Measurements from ENCODE around the gene ADAMTSL3.
"Not testable (repeated sequence)": the region's sequence is repeated elsewhere in the genome, so short reads cannot be mapped to it uniquely, and the experiment has no call there.

The ADAMTSL3 gene

GRCh38 chr15:83928392-83928734 is 274.4 kb downstream of the ADAMTSL3 start:
- no peak for DNase-seq

- DNase-seq: no peak
These were observed 275.0 kb downstream of the ADAMTSL3 start for GRCh38 chr15:83928878-83929418.

GRCh38 chr15:83929619-83930018 is 275.7 kb downstream of the ADAMTSL3 start:
- DNase-seq: no peak

GRCh38 chr15:83930392-83931212 is 276.7 kb downstream of the ADAMTSL3 start:
- no peak for DNase-seq

- DNase-seq: no peak
These were observed 281.9 kb downstream of the ADAMTSL3 start for GRCh38 chr15:83935774-83936173.

- DNase-seq: no peak
These were observed 286.2 kb downstream of the ADAMTSL3 start for GRCh38 chr15:83940136-83940535.

GRCh38 chr15:83943043-83943442 is 289.1 kb downstream of the ADAMTSL3 start:
- DNase-seq: no peak

- no peak for DNase-seq
These were observed 290.0 kb downstream of the ADAMTSL3 start for GRCh38 chr15:83943849-83944404.

GRCh38 chr15:83947156-83947555 is 293.2 kb downstream of the ADAMTSL3 start:
- DNase-seq: no peak

- no peak for DNase-seq
These were observed 300.6 kb downstream of the ADAMTSL3 start for GRCh38 chr15:83954506-83954905.

GRCh38 chr15:83955806-83956265 is 301.9 kb downstream of the ADAMTSL3 start:
- no peak for DNase-seq

- no peak for DNase-seq
These were observed 303.0 kb downstream of the ADAMTSL3 start for GRCh38 chr15:83956887-83957286.

GRCh38 chr15:83959477-83959876 is 305.6 kb downstream of the ADAMTSL3 start:
- no peak for DNase-seq

- no peak for DNase-seq
These were observed 306.4 kb downstream of the ADAMTSL3 start for GRCh38 chr15:83960192-83960829.

- no peak for DNase-seq
These were observed 307.4 kb downstream of the ADAMTSL3 start for GRCh38 chr15:83961311-83961710.

GRCh38 chr15:83964967-83965366 is 311.0 kb downstream of the ADAMTSL3 start:
- not testable (repeated sequence) for DNase-seq

GRCh38 chr15:83970295-83970890 is 316.5 kb downstream of the ADAMTSL3 start:
- DNase-seq: no peak

- no peak for DNase-seq
These were observed 318.1 kb downstream of the ADAMTSL3 start for GRCh38 chr15:83971992-83972391.

GRCh38 chr15:83973816-83974215 is 319.9 kb downstream of the ADAMTSL3 start:
- no peak for DNase-seq

- DNase-seq: no peak
These were observed 324.1 kb downstream of the ADAMTSL3 start for GRCh38 chr15:83977992-83978391.

- DNase-seq: no peak
These were observed 324.7 kb downstream of the ADAMTSL3 start for GRCh38 chr15:83978588-83978987.

- no peak for DNase-seq
These were observed 326.7 kb downstream of the ADAMTSL3 start for GRCh38 chr15:83980637-83981036.

- no peak for DNase-seq
These were observed 328.8 kb downstream of the ADAMTSL3 start for GRCh38 chr15:83982748-83983147.
